Measurements from ENCODE around the gene DMC1.

DMC1 gene

GRCh38 chr22:38572065-38572464 is 2.1 kb upstream of the DMC1 start:
- H2BK5ac ChIP-seq (ENCODE audit: low read length) = no peak overlapping the region

GRCh38 chr22:38570779-38571364 is 889 bp upstream of the DMC1 start:
- Histone ChIP-seq H2AFZ (ENCODE audit: low read length) (peak overlapping the region; percentile 95), H3K4ac (ENCODE audit: low read length) (no peak overlapping the region), H2BK12ac (ENCODE audit: low read length) (no peak overlapping the region), H3K18ac (ENCODE audit: low read length) (peak overlapping the region; percentile 36), H3K27ac (replicated peaks; ENCODE audit: low read length) (peak overlapping the region; percentile 56), H2AK5ac (ENCODE audit: low read depth, low read length) (no peak overlapping the region), H3K79me1 (ENCODE audit: low read depth, low read length) (no peaks in the 10 kb centered on the region), H3K14ac (ENCODE audit: low read length) (no peak overlapping the region), H3K9ac (ENCODE audit: low read depth, low read length, poor library complexity) (peak overlapping the region; percentile 15), H3K4me3 (ENCODE audit: low read length in 2 of 2) (peak overlapping the region; percentile 53 to 82), H3K27me3 (ENCODE audit: control insufficient read depth in 3 of 3, insufficient read depth in 3 of 3, low read depth in 1 of 3, low read length in 3 of 3) (peaks cover 0 to 7% (median 0%) of the 10 kb centered on the region in 3 experiments), H2BK120ac (ENCODE audit: low read depth, low read length) (no peak overlapping the region), H3K23ac (ENCODE audit: low read depth, low read length, poor library complexity) (no peak overlapping the region), H3K9me3 (replicated peaks in 1 of 2; ENCODE audit: control insufficient read depth in 2 of 2, insufficient read depth in 1 of 2, low read depth in 1 of 2, low read length in 2 of 2) (peaks cover 0 to 4% of the 10 kb centered on the region in 2 donors), H2BK5ac (ENCODE audit: low read length) (no peak overlapping the region), H4K8ac (ENCODE audit: low read depth, low read length) (no peak overlapping the region), H2BK15ac (ENCODE audit: low read length) (no peak overlapping the region), H3K4me1 (ENCODE audit: control insufficient read depth in 2 of 2, insufficient read depth in 1 of 2, low read depth in 1 of 2, low read length in 2 of 2) (peaks cover 7 to 10% of the 10 kb centered on the region in 2 donors), H3K4me2 (ENCODE audit: insufficient read depth, low read length, poor library complexity, severe bottlenecking) (peak overlapping the region; percentile 63), H4K91ac (ENCODE audit: low read depth, low read length, poor library complexity) (no peak overlapping the region), H3K36me3 (replicated peaks in 1 of 2; ENCODE audit: control insufficient read depth in 2 of 2, insufficient read depth in 2 of 2, low read length in 2 of 2) (no peaks in the 10 kb centered on the region)
- WGBS, 2 donors (ENCODE audit: extremely low coverage in 2 of 2, insufficient read length in 2 of 2, insufficient replicate concordance in 1 of 2) = no CpG with 5 or more reads among the region's 14 CpGs
- DNase-seq (ENCODE audit: low spot score) = peak; percentile 14

More at GRCh38 chr22:38572065-38572464, 2.1 kb upstream of the DMC1 start:
- H3K27me3 ChIP-seq (ENCODE audit: control insufficient read depth in 3 of 3, insufficient read depth in 3 of 3, low read depth in 1 of 3, low read length in 3 of 3) = peaks cover 0 to 7% (median 0%) of the 10 kb centered on the region in 3 experiments
- H4K91ac ChIP-seq (ENCODE audit: low read depth, low read length, poor library complexity) = no peak overlapping the region
- H3K18ac ChIP-seq (ENCODE audit: low read length) = no peak overlapping the region
- H2BK15ac ChIP-seq (ENCODE audit: low read length) = no peak overlapping the region
- peaks cover 0 to 4% of the 10 kb centered on the region in 2 donors for H3K9me3 ChIP-seq (replicated peaks in 1 of 2; ENCODE audit: control insufficient read depth in 2 of 2, insufficient read depth in 1 of 2, low read depth in 1 of 2, low read length in 2 of 2)
- H3K4me1 ChIP-seq (ENCODE audit: control insufficient read depth in 2 of 2, insufficient read depth in 1 of 2, low read depth in 1 of 2, low read length in 2 of 2) = peaks cover 7 to 10% of the 10 kb centered on the region in 2 donors
- no peak overlapping the region for H3K4ac ChIP-seq (ENCODE audit: low read length)
- no CpG with 5 or more reads among the region's 3 CpGs for WGBS, 2 donors (ENCODE audit: extremely low coverage in 2 of 2, insufficient read length in 2 of 2, insufficient replicate concordance in 1 of 2)
- H3K23ac ChIP-seq (ENCODE audit: low read depth, low read length, poor library complexity) = no peak overlapping the region
- H3K4me2 ChIP-seq (ENCODE audit: insufficient read depth, low read length, poor library complexity, severe bottlenecking) = no peak overlapping the region
- H2AFZ ChIP-seq (ENCODE audit: low read length) = no peak overlapping the region
- H2BK12ac ChIP-seq (ENCODE audit: low read length) = no peak overlapping the region
- H2AK5ac ChIP-seq (ENCODE audit: low read depth, low read length) = no peak overlapping the region
- H2BK120ac ChIP-seq (ENCODE audit: low read depth, low read length) = no peak overlapping the region
- H4K8ac ChIP-seq (ENCODE audit: low read depth, low read length) = no peak overlapping the region
- no peak overlapping the region for H3K4me3 ChIP-seq (ENCODE audit: low read length in 2 of 2)
- no peaks in the 10 kb centered on the region for H3K79me1 ChIP-seq (ENCODE audit: low read depth, low read length)
- no peak overlapping the region for H3K9ac ChIP-seq (ENCODE audit: low read depth, low read length, poor library complexity)
- no peak overlapping the region for H3K27ac ChIP-seq (replicated peaks; ENCODE audit: low read length)
- H3K14ac ChIP-seq (ENCODE audit: low read length) = no peak overlapping the region
- DNase-seq (ENCODE audit: low spot score) = peak; percentile 17
- H3K36me3 ChIP-seq (replicated peaks in 1 of 2; ENCODE audit: control insufficient read depth in 2 of 2, insufficient read depth in 2 of 2, low read length in 2 of 2) = no peaks in the 10 kb centered on the region

GRCh38 chr22:38569181-38569971 is 607 bp downstream of the DMC1 start:
- H3K4me2 ChIP-seq (ENCODE audit: insufficient read depth, low read length, poor library complexity, severe bottlenecking) = peak overlapping the region; percentile 75
- peaks cover 0 to 4% of the 10 kb centered on the region in 2 donors for H3K9me3 ChIP-seq (replicated peaks in 1 of 2; ENCODE audit: control insufficient read depth in 2 of 2, insufficient read depth in 1 of 2, low read depth in 1 of 2, low read length in 2 of 2)
- H4K8ac ChIP-seq (ENCODE audit: low read depth, low read length) = no peak overlapping the region
- no peak overlapping the region for H3K27ac ChIP-seq (replicated peaks; ENCODE audit: low read length)
- no peak overlapping the region for H4K91ac ChIP-seq (ENCODE audit: low read depth, low read length, poor library complexity)
- H3K9ac ChIP-seq (ENCODE audit: low read depth, low read length, poor library complexity) = peak overlapping the region; percentile 90
- H2BK5ac ChIP-seq (ENCODE audit: low read length) = peak overlapping the region; percentile 4
- no peaks in the 10 kb centered on the region for H3K36me3 ChIP-seq (replicated peaks in 1 of 2; ENCODE audit: control insufficient read depth in 2 of 2, insufficient read depth in 2 of 2, low read length in 2 of 2)
- H3K18ac ChIP-seq (ENCODE audit: low read length) = peak overlapping the region; percentile 89
- peak overlapping the region; percentile 37 to 82 for H3K4me3 ChIP-seq (ENCODE audit: low read length in 2 of 2)
- peak overlapping the region; percentile 83 for H2AFZ ChIP-seq (ENCODE audit: low read length)
- no peak overlapping the region for H2BK120ac ChIP-seq (ENCODE audit: low read depth, low read length)
- WGBS, 2 donors (ENCODE audit: extremely low coverage in 2 of 2, insufficient read length in 2 of 2, insufficient replicate concordance in 1 of 2) = no CpG with 5 or more reads among the region's 32 CpGs
- no peak overlapping the region for H3K14ac ChIP-seq (ENCODE audit: low read length)
- H3K23ac ChIP-seq (ENCODE audit: low read depth, low read length, poor library complexity) = no peak overlapping the region
- H2BK12ac ChIP-seq (ENCODE audit: low read length) = no peak overlapping the region
- no peak for DNase-seq (ENCODE audit: low spot score)
- H2BK15ac ChIP-seq (ENCODE audit: low read length) = no peak overlapping the region
- H3K4ac ChIP-seq (ENCODE audit: low read length) = no peak overlapping the region
- peaks cover 7 to 10% of the 10 kb centered on the region in 2 donors for H3K4me1 ChIP-seq (ENCODE audit: control insufficient read depth in 2 of 2, insufficient read depth in 1 of 2, low read depth in 1 of 2, low read length in 2 of 2)
- H2AK5ac ChIP-seq (ENCODE audit: low read depth, low read length) = no peak overlapping the region
- no peaks in the 10 kb centered on the region for H3K79me1 ChIP-seq (ENCODE audit: low read depth, low read length)
- peaks cover 0 to 12% (median 0%) of the 10 kb centered on the region in 3 experiments for H3K27me3 ChIP-seq (ENCODE audit: control insufficient read depth in 3 of 3, insufficient read depth in 3 of 3, low read depth in 1 of 3, low read length in 3 of 3)
